ENCODE results near the gene SLC9C1.

DNA sequence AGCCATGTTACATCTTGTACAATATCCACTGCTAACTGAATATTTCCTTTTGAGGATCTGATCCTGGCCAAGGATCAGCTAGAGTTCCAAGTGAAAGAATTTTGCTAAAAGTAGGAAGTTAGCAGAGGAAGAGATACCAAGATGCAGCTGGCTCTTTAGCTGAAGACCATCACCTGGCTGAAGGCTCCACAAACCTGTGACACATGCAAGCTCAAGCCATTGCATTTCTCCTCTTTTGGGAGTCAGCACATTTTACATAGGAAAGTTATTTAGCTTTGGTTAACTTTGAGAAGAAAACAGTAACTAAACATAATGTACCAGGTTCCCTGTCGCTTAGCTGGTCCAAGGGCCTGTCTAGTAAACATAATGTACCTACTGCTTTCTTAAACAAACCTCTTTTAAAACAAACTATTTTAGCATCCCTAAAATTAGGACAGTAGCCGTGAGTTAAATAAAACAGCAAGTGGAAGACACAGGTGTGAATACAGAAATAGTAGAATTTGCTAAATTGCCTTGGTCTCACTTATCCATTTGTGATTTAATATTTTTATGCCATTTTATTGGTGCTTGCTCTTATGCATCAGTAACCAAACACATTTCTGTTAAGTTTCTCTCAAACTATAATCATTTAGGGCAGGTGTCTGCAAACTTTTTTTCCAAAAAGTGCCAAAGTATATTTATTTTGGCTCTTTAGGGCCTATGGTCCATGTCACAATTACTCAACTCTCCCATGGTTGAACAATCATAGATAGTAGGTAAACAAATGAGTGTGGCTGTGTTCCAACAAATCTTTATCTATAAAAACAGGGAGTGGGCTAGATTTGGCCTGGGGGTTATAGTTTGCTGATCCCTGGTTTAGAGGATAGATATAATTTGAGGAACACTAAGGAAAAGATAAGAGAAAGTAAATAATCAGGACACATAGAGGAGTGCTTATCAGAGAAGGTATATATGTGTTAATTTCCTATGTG, 172.2 kb downstream of the SLC9C1 start:
- no peak for TF ChIP-seq EZH2 (IDR thresholded peaks at IDR 0.05; ENCODE audit: borderline replicate concordance, low read length)
- TF ChIP-seq, protein P1, sequence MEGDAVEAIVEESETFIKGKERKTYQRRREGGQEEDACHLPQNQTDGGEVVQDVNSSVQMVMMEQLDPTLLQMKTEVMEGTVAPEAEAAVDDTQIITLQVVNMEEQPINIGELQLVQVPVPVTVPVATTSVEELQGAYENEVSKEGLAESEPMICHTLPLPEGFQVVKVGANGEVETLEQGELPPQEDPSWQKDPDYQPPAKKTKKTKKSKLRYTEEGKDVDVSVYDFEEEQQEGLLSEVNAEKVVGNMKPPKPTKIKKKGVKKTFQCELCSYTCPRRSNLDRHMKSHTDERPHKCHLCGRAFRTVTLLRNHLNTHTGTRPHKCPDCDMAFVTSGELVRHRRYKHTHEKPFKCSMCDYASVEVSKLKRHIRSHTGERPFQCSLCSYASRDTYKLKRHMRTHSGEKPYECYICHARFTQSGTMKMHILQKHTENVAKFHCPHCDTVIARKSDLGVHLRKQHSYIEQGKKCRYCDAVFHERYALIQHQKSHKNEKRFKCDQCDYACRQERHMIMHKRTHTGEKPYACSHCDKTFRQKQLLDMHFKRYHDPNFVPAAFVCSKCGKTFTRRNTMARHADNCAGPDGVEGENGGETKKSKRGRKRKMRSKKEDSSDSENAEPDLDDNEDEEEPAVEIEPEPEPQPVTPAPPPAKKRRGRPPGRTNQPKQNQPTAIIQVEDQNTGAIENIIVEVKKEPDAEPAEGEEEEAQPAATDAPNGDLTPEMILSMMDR (IDR thresholded peaks at IDR 0.05; ENCODE audit: low read length), result no peak

All from OCI-LY1 (cell line).